B cell (primary cell): Measurements from ENCODE around the gene SFMBT2.

ENCODE experiments used
- CTCF ChIP-seq: fragments of 200-600 bp; IDR thresholded peaks from one replicate; pipeline ENCODE4 v1.8.0; 2022; ENCODE audit warnings: antibody characterized with exemption, mild to moderate bottlenecking
- EZH2 ChIP-seq: IDR thresholded peaks from 2 replicates; pipeline ENCODE4 v1.6.1; 2012; ENCODE audit warnings: borderline replicate concordance, low read depth, mild to moderate bottlenecking, moderate library complexity, low read length; ENCODE audit not compliant: insufficient read depth, poor library complexity, severe bottlenecking

- TF ChIP-seq EZH2 (no peak), CTCF (no peak)
Measured at GRCh38 chr10:7401782-7402181, 9.1 kb downstream of the SFMBT2 start.
